Germinal center (tissue), 1 donor: ENCODE data around the gene ADAMTSL3.

Source experiments
- DNase-seq: peaks from one replicate; pipeline ENCODE4 v3.0.0; 2012; ENCODE audit warnings: mixed read lengths, low spot score

The ADAMTSL3 gene

GRCh38 chr15:83982748-83983147 is 328.8 kb downstream of the ADAMTSL3 start:
- no peak for DNase-seq

GRCh38 chr15:83983634-83984458 is 329.9 kb downstream of the ADAMTSL3 start:
- DNase-seq, result peak; percentile 44

GRCh38 chr15:83984601-83985000 is 330.7 kb downstream of the ADAMTSL3 start:
- DNase-seq, result no peak

GRCh38 chr15:83991163-83991562 is 337.2 kb downstream of the ADAMTSL3 start:
- no peak for DNase-seq

GRCh38 chr15:83992324-83993031 is 338.6 kb downstream of the ADAMTSL3 start:
- no peak for DNase-seq

- DNase-seq, result no peak
Measured at GRCh38 chr15:83993591-83993990, 339.7 kb downstream of the ADAMTSL3 start.

- DNase-seq, result no peak
Measured at GRCh38 chr15:83998486-83998885, 344.6 kb downstream of the ADAMTSL3 start.

- DNase-seq, result no peak
Measured at GRCh38 chr15:83999396-84000135, 345.6 kb downstream of the ADAMTSL3 start.

- DNase-seq, result no peak
Measured at GRCh38 chr15:84001037-84001436, 347.1 kb downstream of the ADAMTSL3 start.

- no peak for DNase-seq
Measured at GRCh38 chr15:84001655-84002054, 347.7 kb downstream of the ADAMTSL3 start.

GRCh38 chr15:84003791-84004503 is 350.0 kb downstream of the ADAMTSL3 start:
- DNase-seq, result no peak

GRCh38 chr15:84006421-84006820 is 352.5 kb downstream of the ADAMTSL3 start:
- no peak for DNase-seq

GRCh38 chr15:84009616-84010015 is 355.7 kb downstream of the ADAMTSL3 start:
- no peak for DNase-seq

GRCh38 chr15:84010246-84010645 is 356.3 kb downstream of the ADAMTSL3 start:
- DNase-seq, result no peak

- DNase-seq, result no peak
Measured at GRCh38 chr15:84016371-84016770, 362.4 kb downstream of the ADAMTSL3 start.

- DNase-seq, result no peak
Measured at GRCh38 chr15:84022516-84022915, 368.6 kb downstream of the ADAMTSL3 start.

- peak; percentile 31 for DNase-seq
Measured at GRCh38 chr15:84023636-84024035, 369.7 kb downstream of the ADAMTSL3 start.

GRCh38 chr15:84033793-84034553 is 380.1 kb downstream of the ADAMTSL3 start:
- DNase-seq, result no peak

- DNase-seq, result peak; percentile 18
Measured at GRCh38 chr15:84034578-84035398, 380.9 kb downstream of the ADAMTSL3 start.

GRCh38 chr15:84035399-84035766 is 381.5 kb downstream of the ADAMTSL3 start:
- peak; percentile 12 for DNase-seq
